A549 treated with AZD9567 at 1 μM for 4 hours (cell line): ENCODE measurements around the gene FNDC10. TPM values are rescaled to one million over a fixed set of nuclear protein-coding genes. Genes with fewer than 3 reads are reported as not detected.

ENCODE experiments used
- total RNA-seq: library from RNA; stranded (reverse); fragments of 200-300 nt; extraction: Qiagen RNA extraction; gene quantifications from 5 replicates; pipeline ENCODE4 v1.2.3, GENCODE V29; 2022; ENCODE audit not compliant: insufficient read depth

FNDC10 gene
- 3.9 to 8.7 TPM (median 7.5 TPM) in 5 replicates for total RNA-seq

GRCh38 chr1:1599935-1600860, at the start of gene FNDC10:
FNDC10 (minus strand) TSS chr1:1600135; CDS start chr1:1600015, 120 bp downstream.

GRCh38 chr1:1631782-1632420, 32.0 kb upstream of the FNDC10 start, which contains the start of gene MMP23B:
MMP23B (plus strand) TSS chr1:1632173; CDS start chr1:1632219, 46 bp downstream.

GRCh38 chr1:1615256-1616044, 15.5 kb upstream of the FNDC10 start, which contains the start of gene MIB2:
MIB2 (plus strand) TSS chr1:1615500; CDS start chr1:1623453, 7,953 bp downstream.

GRCh38 chr1:1574721-1575537, 25.0 kb downstream of the FNDC10 start, which contains the start of gene SSU72:
SSU72 (minus strand) TSS chr1:1574863; CDS start chr1:1574557, 306 bp downstream.

Other genes with a start within 250 kb of the FNDC10 start
- gene MXRA8, start 241.6 kb downstream of the FNDC10 start, total RNA-seq: 0.13 to 3.5 TPM (median 0.20 TPM) in 4 of 5 replicates, not detected in the other
- 105 to 181 TPM (median 175 TPM) in 5 replicates for gene AURKAIP1, start 224.9 kb downstream of the FNDC10 start, total RNA-seq
- gene CCNL2, start 200.8 kb downstream of the FNDC10 start, total RNA-seq: 32.2 to 72.8 TPM (median 64.8 TPM) in 5 replicates
- gene MRPL20, start 192.8 kb downstream of the FNDC10 start, total RNA-seq: 133 to 140 TPM (median 135 TPM) in 5 replicates
- gene ANKRD65, start 178.9 kb downstream of the FNDC10 start, total RNA-seq: 0.06 to 0.10 TPM in 2 of 5 replicates, not detected in the others
- gene VWA1, start 164.4 kb downstream of the FNDC10 start, total RNA-seq: 8.4 to 16.5 TPM (median 15.0 TPM) in 5 replicates
- not detected in 5 replicates for gene ATAD3C, start 150.4 kb downstream of the FNDC10 start, total RNA-seq
- 0.86 to 3.6 TPM (median 3.2 TPM) in 5 replicates for gene ATAD3B, start 128.4 kb downstream of the FNDC10 start, total RNA-seq
- gene ATAD3A, start 88.0 kb downstream of the FNDC10 start, total RNA-seq: 27.2 to 40.3 TPM (median 38.7 TPM) in 5 replicates
- gene TMEM240, start 59.5 kb downstream of the FNDC10 start, total RNA-seq: 0.29 to 0.60 TPM (median 0.46 TPM) in 4 of 5 replicates, not detected in the other
- gene SSU72, start 25.3 kb downstream of the FNDC10 start, total RNA-seq: 88.5 to 97.7 TPM (median 95.6 TPM) in 5 replicates
- gene MIB2, start 15.4 kb upstream of the FNDC10 start, total RNA-seq: 13.7 to 23.9 TPM (median 21.8 TPM) in 5 replicates
- gene MMP23B, start 32.0 kb upstream of the FNDC10 start, total RNA-seq: 0.53 to 0.73 TPM (median 0.71 TPM) in 4 of 5 replicates, not detected in the other
- 18.6 to 26.2 TPM (median 25.1 TPM) in 5 replicates for gene CDK11B, start 58.9 kb upstream of the FNDC10 start, total RNA-seq
- 10.2 to 13.3 TPM (median 12.6 TPM) in 5 replicates for gene SLC35E2B, start 92.7 kb upstream of the FNDC10 start, total RNA-seq
- gene CDK11A, start 124.2 kb upstream of the FNDC10 start, total RNA-seq: 21.7 to 26.3 TPM (median 25.2 TPM) in 5 replicates
- 29.5 to 43.4 TPM (median 41.6 TPM) in 5 replicates for gene NADK, start 178.3 kb upstream of the FNDC10 start, total RNA-seq